Gastrocnemius medialis (tissue), 4 donors: ENCODE measurements around the gene HDAC4. TPM values are rescaled to one million over a fixed set of nuclear protein-coding genes. Genes with fewer than 3 reads are reported as not detected.
A peak's percentile ranks its signal among the peaks of the same experiment; 100 is the strongest.

ENCODE experiments used
- ATAC-seq, 2 donors: fragments of 150-250 bp; one replicate each; pipeline ENCODE4 v1.9.1; 2016
- DNase-seq, 2 donors: peaks; one replicate each; pipeline ENCODE4 v3.0.0-alpha.2; 2019
- H3K27ac ChIP-seq, 4 donors: fragments of 200-600 bp; sonication (generic); 1 replicate in 1 of 4; 2 replicates in 3 of 4; pipeline ENCODE4 v1.5.1; 2016 to 2018; ENCODE audit warnings: mild to moderate bottlenecking in 2 of 4, moderate library complexity in 1 of 4
- H3K27me3 ChIP-seq, 3 donors: fragments of 200-600 bp; sonication (generic) in 2 of 3; 1 replicate in 1 of 3; 2 replicates in 2 of 3; pipeline versions ENCODE4 v1.5.1 to v1.6.0; 2016 to 2019; ENCODE audit warnings: mild to moderate bottlenecking in 1 of 3, moderate library complexity in 1 of 3
- H3K36me3 ChIP-seq, 2 donors: fragments of 200-600 bp; sonication (generic) in 1 of 2; one replicate each; pipeline ENCODE4 v1.5.1; 2017 to 2018
- H3K4me1 ChIP-seq, 2 donors: fragments of 200-600 bp; sonication (generic) in 1 of 2; one replicate each; pipeline ENCODE4 v1.5.1; 2016 to 2017; ENCODE audit warnings: mild to moderate bottlenecking in 2 of 2
- H3K4me3 ChIP-seq, 4 donors: fragments of 200-600 bp; sonication (generic) in 3 of 4; 1 replicate in 1 of 4; 2 replicates in 3 of 4; pipeline ENCODE4 v1.5.1; 2016 to 2019; ENCODE audit warnings: mild to moderate bottlenecking in 2 of 4
- H3K9me3 ChIP-seq, 3 donors: fragments of 200-600 bp; sonication (generic) in 2 of 3; 1 replicate in 1 of 3; 2 replicates in 2 of 3; pipeline ENCODE4 v1.5.1; 2016 to 2019
- CTCF ChIP-seq, 5 experiments: fragments of 450-650 bp in 3 of 5; fragments of 200-600 bp in 2 of 5; sonication (generic) in 2 of 5; IDR thresholded peaks in 4 of 5; conservative IDR thresholded peaks in 1 of 5; 1 replicate in 4 of 5; 2 replicates in 1 of 5; pipeline ENCODE4 v1.5.1; 2016 to 2019; ENCODE audit warnings: antibody characterized with exemption in 5 of 5, mild to moderate bottlenecking in 3 of 5, moderate library complexity in 3 of 5
- POLR2A ChIP-seq, 2 donors: fragments of 450-650 bp; IDR thresholded peaks; one replicate each; pipeline ENCODE4 v1.6.1; 2017; ENCODE audit warnings: antibody characterized with exemption in 2 of 2, mild to moderate bottlenecking in 2 of 2, moderate library complexity in 2 of 2
- in situ Hi-C, 4 donors: fragments of 200-750 bp; cut with MboI; loops; one replicate each; pipeline versions ENCODE4 v1.15.0 to v1.8.0; 2017; ENCODE audit warnings: low sequenced_read_pairs in 4 of 4
- intact Hi-C: fragments of 100-400 bp; cut with DNase I; formaldehyde crosslinking; loops from one replicate; pipeline ENCODE4 v1.15.1; 2023; ENCODE audit warnings: low total_unique reads
- total RNA-seq, 4 donors: library from RNA; depleted of rRNA; stranded (reverse); fragments of >200 nt; gene quantifications; one replicate each; pipeline versions ENCODE4 v1.1.0 to v1.2.3, GENCODE V29; 2016

Gene HDAC4
- total RNA-seq, 4 donors from 2014 or later: 23.6 to 257 (median 119) TPM

GRCh38 chr2:239142806-239143205 lies 258.0 kb downstream of the HDAC4 start:
- Histone ChIP-seq H3K27me3 (no peaks in the 10 kb centered on the region), H3K9me3 (no peaks in the 10 kb centered on the region), H3K4me1 (no peaks in the 10 kb centered on the region), H3K36me3 (peaks cover 0 to 67% of the 10 kb centered on the region in 2 donors), H3K4me3 (no peak overlapping the region), H3K27ac (peak overlapping the region; percentile 17 to 93 (median 58))
- TF ChIP-seq POLR2A (IDR thresholded peaks at IDR 0.05) (no peak), CTCF (IDR thresholded peaks at IDR 0.05 in 4 of 5, conservative IDR thresholded peaks at IDR 0.05 in 1 of 5) (no peak)
- intact Hi-C loops (loop anchor here (5.0 kb wide), 1 partner anchor 254 kb away; no protein-coding TSS in a partner anchor), in situ Hi-C loops (no loop called here)
- no peak for DNase-seq
- ATAC-seq: peak; percentile 23 to 36

DNA sequence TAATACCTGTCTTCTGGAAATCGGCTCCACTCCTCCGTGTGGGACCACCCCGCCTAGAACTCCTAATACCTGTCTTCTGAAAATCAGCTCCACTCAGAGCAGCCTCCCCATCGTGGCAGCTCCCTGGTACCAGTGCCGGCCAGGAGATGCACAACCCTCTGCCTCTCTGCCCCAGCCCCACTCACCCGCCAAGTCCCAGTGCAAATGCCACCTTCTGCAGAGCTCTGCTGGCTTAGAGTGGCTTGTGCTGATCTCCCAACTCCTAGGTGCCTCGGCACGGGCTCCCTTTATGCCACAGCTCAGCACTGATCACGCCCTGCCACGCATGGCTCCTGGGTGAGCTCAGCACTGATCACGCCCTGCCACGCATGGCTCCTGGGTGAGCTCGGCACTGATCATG lies 258.5 kb downstream of the HDAC4 start:
- H3K4me3 ChIP-seq: no peak overlapping the region
- intact Hi-C loops (loop anchor here (5.0 kb wide), 1 partner anchor 255 kb away; no protein-coding TSS in a partner anchor), in situ Hi-C loops (no loop called here)
- no peaks in the 10 kb centered on the region for H3K4me1 ChIP-seq
- no peaks in the 10 kb centered on the region for H3K27me3 ChIP-seq
- TF ChIP-seq POLR2A (IDR thresholded peaks at IDR 0.05) (no peak), CTCF (IDR thresholded peaks at IDR 0.05 in 4 of 5, conservative IDR thresholded peaks at IDR 0.05 in 1 of 5) (no peak)
- peak overlapping the region; percentile 17 to 93 (median 58) for H3K27ac ChIP-seq
- DNase-seq (no peak), ATAC-seq (no peak)
- H3K36me3 ChIP-seq: peaks cover 0 to 66% of the 10 kb centered on the region in 2 donors
- no peaks in the 10 kb centered on the region for H3K9me3 ChIP-seq

- H3K4me1 ChIP-seq: no peaks in the 10 kb centered on the region
- TF ChIP-seq POLR2A (IDR thresholded peaks at IDR 0.05) (no peak), CTCF (IDR thresholded peaks at IDR 0.05 in 4 of 5, conservative IDR thresholded peaks at IDR 0.05 in 1 of 5) (no peak)
- DNase-seq: no peak
Observed at GRCh38 chr2:239141021-239141760, 259.6 kb downstream of the HDAC4 start.

GRCh38 chr2:239140346-239141020 lies 260.3 kb downstream of the HDAC4 start:
- Histone ChIP-seq H3K36me3 (peaks cover 0 to 82% of the 10 kb centered on the region in 2 donors), H3K4me3 (no peak overlapping the region), H3K27me3 (no peaks in the 10 kb centered on the region), H3K9me3 (no peaks in the 10 kb centered on the region), H3K4me1 (no peaks in the 10 kb centered on the region), H3K27ac (peak overlapping the region in 2 of 4 donors; percentile 33 to 42)
- DNase-seq (no peak), ATAC-seq (no peak)
- intact Hi-C loops: loop anchor here (5.0 kb wide), 1 partner anchor 257 kb away; no protein-coding TSS in a partner anchor
- in situ Hi-C loops: no loop called here
- TF ChIP-seq CTCF (IDR thresholded peaks at IDR 0.05 in 4 of 5, conservative IDR thresholded peaks at IDR 0.05 in 1 of 5): no peak
- TF ChIP-seq POLR2A (IDR thresholded peaks at IDR 0.05): no peak

More at GRCh38 chr2:239141021-239141760, 259.6 kb downstream of the HDAC4 start:
- no peaks in the 10 kb centered on the region for H3K9me3 ChIP-seq
- H3K4me3 ChIP-seq: no peak overlapping the region
- H3K27ac ChIP-seq: peak overlapping the region in 2 of 4 donors; percentile 33 to 42
- no peak for ATAC-seq
- in situ Hi-C loops (no loop called here), intact Hi-C loops (loop anchor here (5.0 kb wide), 1 partner anchor 256 kb away; no protein-coding TSS in a partner anchor)
- peaks cover 0 to 75% of the 10 kb centered on the region in 2 donors for H3K36me3 ChIP-seq
- H3K27me3 ChIP-seq: no peaks in the 10 kb centered on the region
